Gastroesophageal sphincter (tissue), 3 donors: Measurements from ENCODE around the gene PRR19.
"Not testable (repeated sequence)": the region's sequence is repeated elsewhere in the genome, so short reads cannot be mapped to it uniquely, and the experiment has no call there.

Experiments
- CTCF ChIP-seq, 4 experiments: fragments of 200-600 bp in 2 of 4; fragments of 450-650 bp in 2 of 4; sonication (generic) in 1 of 4; IDR thresholded peaks; one replicate each; pipeline ENCODE4 v1.5.1; 2017 to 2019; ENCODE audit warnings: antibody characterized with exemption in 4 of 4, mild to moderate bottlenecking in 2 of 4, moderate library complexity in 2 of 4
- POLR2AphosphoS5 ChIP-seq: sonication (generic); formaldehyde crosslinking; IDR thresholded peaks from one replicate; pipeline ENCODE4 v1.6.1; 2017; ENCODE audit warnings: antibody characterized with exemption

GRCh38 chr19:42266928-42267603 lies 34.9 kb upstream of the PRR19 start:
- not testable (repeated sequence) for TF ChIP-seq POLR2AphosphoS5; CTCF (IDR thresholded peaks at IDR 0.05)
